Endometrium (tissue), 2 donors: ENCODE data around the gene ACVR1.

ENCODE experiments used
- FAIRE-seq: peaks from 2 replicates; lab custom pipeline; 2012; peaks lifted over from hg19 to GRCh38; lab: Jason Lieb, UNC
- donor health status: control.
- donor health status: control.

The ACVR1 gene

DNA sequence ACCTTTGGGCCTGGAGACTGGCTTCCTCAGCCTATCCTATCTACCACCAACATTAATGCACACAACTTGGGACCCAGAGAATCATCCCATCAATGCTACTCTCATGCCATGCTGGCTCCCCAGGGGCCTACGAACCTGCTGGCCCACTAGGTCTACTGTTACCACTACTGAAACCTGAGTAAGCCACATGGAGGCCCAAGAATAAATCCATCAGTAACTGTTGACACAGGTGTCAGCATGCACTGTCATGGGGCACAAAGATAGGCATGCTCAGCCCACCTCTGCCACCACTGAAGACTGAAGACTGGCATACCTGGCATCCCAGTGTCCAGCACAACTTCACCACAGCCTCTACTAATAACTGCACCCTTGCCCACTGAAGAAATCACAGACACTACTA, 176.3 kb downstream of the ACVR1 start:
- FAIRE-seq: no peak

DNA sequence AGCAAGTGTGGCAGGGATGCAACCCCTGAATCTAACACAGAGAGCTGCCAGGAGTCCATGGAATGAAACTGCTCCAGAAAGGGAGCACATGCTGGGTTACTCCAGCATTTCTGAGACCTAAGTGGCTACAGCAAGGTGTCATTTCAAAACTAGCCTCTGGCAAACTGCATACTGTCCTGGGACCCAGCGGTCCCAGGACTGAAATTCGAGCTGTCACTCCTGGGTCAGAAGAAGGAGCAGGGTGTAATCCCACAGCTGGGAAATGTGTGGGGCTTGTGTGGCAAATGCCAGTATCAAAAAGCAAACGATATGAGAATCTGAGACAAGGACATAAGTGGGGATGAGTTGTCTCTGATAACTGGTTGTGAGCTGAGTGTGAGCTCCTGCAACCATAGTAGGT, 177.1 kb downstream of the ACVR1 start:
- FAIRE-seq: no peak

DNA sequence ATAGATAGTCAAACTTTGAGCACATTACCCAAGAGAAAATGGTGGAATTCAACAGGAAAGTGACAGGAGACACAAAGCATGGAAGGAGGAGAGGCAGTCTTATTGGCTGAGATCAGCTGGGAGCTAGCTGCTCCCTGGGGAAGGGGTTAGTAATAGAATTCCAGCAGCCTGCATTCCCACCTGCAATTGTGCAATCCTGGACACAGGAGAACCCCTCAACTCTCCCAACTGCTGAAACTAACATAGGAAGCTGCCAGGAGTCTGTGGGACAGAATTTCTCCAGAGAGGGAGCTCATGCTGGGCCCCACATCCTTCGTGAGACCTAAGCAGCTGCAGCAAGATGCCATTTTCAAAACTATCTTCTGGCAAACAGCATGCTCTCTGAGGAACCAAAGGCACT, 177.7 kb downstream of the ACVR1 start:
- FAIRE-seq: no peak

DNA sequence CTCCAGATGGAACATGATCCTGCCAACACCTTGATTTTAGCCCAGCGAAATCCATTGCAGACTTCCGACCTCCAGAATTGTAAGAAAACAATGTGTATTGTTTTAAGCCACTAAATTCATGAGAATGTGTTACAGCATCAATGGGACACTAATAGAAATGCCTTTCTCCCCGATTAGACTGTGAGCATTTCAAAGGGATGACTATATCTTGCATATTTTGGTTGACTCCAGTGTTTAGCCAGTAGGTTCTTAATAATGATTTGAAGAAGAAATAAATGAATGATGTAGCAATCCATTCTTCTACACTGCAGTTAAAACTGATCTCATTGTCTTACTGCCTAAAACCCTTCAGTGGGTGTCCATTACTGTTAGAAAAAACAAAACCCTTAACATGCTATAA, 180.1 kb downstream of the ACVR1 start:
- FAIRE-seq: no peak

DNA sequence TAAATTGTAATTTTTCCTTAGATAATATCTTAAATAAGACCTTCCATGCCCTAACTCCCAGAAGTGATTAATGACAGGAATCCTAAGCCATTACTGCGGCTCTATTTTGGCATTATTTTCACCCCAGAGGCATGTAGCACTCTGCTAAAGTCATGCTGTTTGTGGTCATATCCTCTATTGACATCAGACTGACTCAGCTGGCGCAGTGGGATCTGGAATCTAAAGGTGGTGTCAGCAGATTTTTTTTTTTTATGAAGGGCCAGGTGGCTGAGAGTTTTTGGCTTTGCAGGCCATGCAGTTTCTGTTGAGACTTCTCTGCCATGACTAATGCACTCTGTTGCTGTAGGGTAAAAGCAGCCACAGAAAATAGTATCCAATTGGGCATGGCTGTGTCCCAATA, 183.4 kb downstream of the ACVR1 start:
- FAIRE-seq: no peak

DNA sequence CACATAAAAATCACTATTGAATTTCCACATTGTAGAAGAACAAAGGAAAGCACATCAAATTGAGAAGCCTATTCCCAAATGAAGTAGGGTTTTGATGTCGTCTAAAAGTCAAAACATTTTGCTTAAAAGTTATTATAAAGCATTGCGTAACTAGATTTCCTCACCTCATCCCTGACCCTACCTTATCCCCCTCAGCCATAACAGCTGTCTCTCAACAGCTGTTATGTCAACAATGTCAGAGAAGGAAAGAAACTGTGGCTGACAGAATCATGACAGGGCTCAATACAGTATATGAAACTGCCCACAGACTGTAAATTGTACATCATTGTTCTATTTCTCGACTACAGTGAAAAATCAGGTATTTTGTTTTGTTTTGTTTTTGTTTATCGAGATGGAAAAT, 184.4 kb downstream of the ACVR1 start:
- no peak for FAIRE-seq

DNA sequence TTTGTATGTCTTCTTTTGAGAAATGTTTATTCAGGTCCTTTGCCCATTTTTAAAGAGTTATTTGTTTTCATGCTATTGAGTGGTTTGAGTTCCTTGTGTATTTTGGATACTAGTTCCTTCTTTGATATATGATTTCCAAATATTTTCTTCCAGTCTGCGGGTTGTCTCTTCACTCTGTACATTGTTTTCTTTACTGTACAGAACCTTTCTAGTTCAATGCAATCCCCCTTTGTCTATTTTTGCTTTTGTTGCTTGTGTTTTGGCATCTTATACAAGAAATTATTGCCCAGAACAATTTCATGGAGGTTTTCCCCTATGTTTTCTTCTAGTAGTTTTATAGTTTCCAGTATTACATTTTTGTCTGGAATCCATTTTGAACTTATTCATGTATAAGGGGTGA, 185.0 kb downstream of the ACVR1 start:
- FAIRE-seq: no peak
